Activated CD8-positive, alpha-beta memory T cell treated with anti-CD3 and anti-CD28 coated beads, Interleukin-2, amount 50 U/mL, for 24 hours (primary cell): Measurements from ENCODE around the gene SPPL2B.
"Not testable (repeated sequence)": the region's sequence is repeated elsewhere in the genome, so short reads cannot be mapped to it uniquely, and the experiment has no call there.

Experiments used
- DNase-seq: peaks from one replicate; pipeline ENCODE4 v3.0.0-alpha.2; 2020; ENCODE audit errors: extremely low read depth

The SPPL2B gene

GRCh38 chr19:2328401-2329148 is at the start of gene SPPL2B, which contains the start of gene LSM7:
TSS of gene SPPL2B (plus strand) at chr19:2328684. CDS start at chr19:2328710, 26 bp downstream.
TSS of gene LSM7 (minus strand) at chr19:2328586. CDS start at chr19:2328566, 20 bp downstream.
- peak; percentile 75 for DNase-seq

GRCh38 chr19:2280633-2281264 is 47.7 kb upstream of the SPPL2B start:
- DNase-seq: no peak

- DNase-seq: not testable (repeated sequence)
These were observed 47.0 kb upstream of the SPPL2B start for GRCh38 chr19:2281265-2282061.

GRCh38 chr19:2282062-2282861 is 46.2 kb upstream of the SPPL2B start, which contains the start of gene PEAK3:
TSS of gene PEAK3 (minus strand) at chr19:2282175. CDS start at chr19:2280931, 1,244 bp downstream.
- DNase-seq: no peak

GRCh38 chr19:2282862-2283237 is 45.6 kb upstream of the SPPL2B start:
- no peak for DNase-seq

- no peak for DNase-seq
These were observed 44.5 kb upstream of the SPPL2B start for GRCh38 chr19:2283835-2284507.

- no peak for DNase-seq
These were observed 41.9 kb upstream of the SPPL2B start for GRCh38 chr19:2286402-2287140.

GRCh38 chr19:2287585-2288337 is 40.7 kb upstream of the SPPL2B start:
- DNase-seq: no peak

- no peak for DNase-seq
These were observed 40.1 kb upstream of the SPPL2B start for GRCh38 chr19:2288338-2288817.

GRCh38 chr19:2288818-2289713 is 39.4 kb upstream of the SPPL2B start:
- no peak for DNase-seq

- DNase-seq: no peak
These were observed 38.6 kb upstream of the SPPL2B start for GRCh38 chr19:2289714-2290435.

- no peak for DNase-seq
These were observed 37.9 kb upstream of the SPPL2B start for GRCh38 chr19:2290441-2291184.

- no peak for DNase-seq
These were observed 37.2 kb upstream of the SPPL2B start for GRCh38 chr19:2291185-2291751.

- DNase-seq: no peak
These were observed 33.7 kb upstream of the SPPL2B start for GRCh38 chr19:2294687-2295335.

GRCh38 chr19:2296141-2296540 is 32.3 kb upstream of the SPPL2B start:
- no peak for DNase-seq

GRCh38 chr19:2300533-2300932 is 28.0 kb upstream of the SPPL2B start:
- DNase-seq: no peak
